B cell (primary cell): ENCODE results near the gene SLC7A5. TPM values are rescaled to one million over a fixed set of nuclear protein-coding genes. Genes with fewer than 3 reads are reported as not detected.
A peak's percentile ranks its signal among the peaks of the same experiment; 100 is the strongest.

Experiments used
- ATAC-seq: fragments of 200-7000 bp; cut with Tn5 transposase; one replicate; pipeline ENCODE4 v1.10.0; 2021; ENCODE audit warnings: low read depth, mild to moderate bottlenecking, moderate number of reproducible peaks, moderate library complexity
- CTCF ChIA-PET: fragments of 350-600 bp; sonication (Branson Sonifier 250); formaldehyde crosslinking; loops from one replicate; lab custom pipeline; 2021; ENCODE audit warnings: antibody characterized with exemption, inconsistent platforms; lab: Charles Lee
- POLR2A ChIA-PET: fragments of 350-600 bp; sonication (Branson Sonifier 250); formaldehyde crosslinking; loops from one replicate; lab custom pipeline; 2021; ENCODE audit warnings: antibody characterized with exemption; lab: Charles Lee
- DNase-seq: peaks from one replicate; pipeline ENCODE4 v3.0.0; 2013
- H2AFZ ChIP-seq: 2 replicates; pipeline ENCODE4 v1.6.1; 2012; ENCODE audit warnings: mild to moderate bottlenecking, low read depth, low read length; ENCODE audit not compliant: insufficient read depth, poor library complexity, severe bottlenecking
- H3K27ac ChIP-seq, 2 donors: 1 replicate in 1 of 2; 2 replicates in 1 of 2; pipeline ENCODE4 v1.5.1; 2012 to 2013; ENCODE audit warnings: low read length in 2 of 2, mild to moderate bottlenecking in 2 of 2, moderate library complexity in 1 of 2
- H3K27me3 ChIP-seq, 4 experiments: fragments of 200-600 bp in 1 of 4; sonication (generic) in 1 of 4; replicated peaks in 1 of 4; 1 replicate in 2 of 4; 2 replicates in 2 of 4; pipeline versions ENCODE4 v1.6.1 to v1.7.0; 2013 to 2016; ENCODE audit warnings: low read length in 3 of 4, mild to moderate bottlenecking in 2 of 4, mixed read lengths in 1 of 4, moderate library complexity in 1 of 4; ENCODE audit not compliant: insufficient read depth in 4 of 4, control insufficient read depth in 3 of 4; ENCODE audit errors: control extremely low read depth in 1 of 4
- H3K36me3 ChIP-seq, 2 experiments: replicated peaks in 1 of 2; 1 replicate in 1 of 2; 2 replicates in 1 of 2; pipeline versions ENCODE4 v1.6.1 to v1.7.1; 2013; ENCODE audit warnings: low read length in 1 of 2; ENCODE audit not compliant: insufficient read depth in 2 of 2, control insufficient read depth in 1 of 2; ENCODE audit errors: control extremely low read depth in 1 of 2, extremely low read depth in 1 of 2
- H3K4me1 ChIP-seq, 2 donors: fragments of 200-600 bp in 1 of 2; sonication (generic) in 1 of 2; 1 replicate in 1 of 2; 2 replicates in 1 of 2; pipeline versions ENCODE4 v1.5.1 to v1.6.1; 2013 to 2017; ENCODE audit warnings: low read length in 2 of 2; ENCODE audit not compliant: control insufficient read depth in 2 of 2, insufficient read depth in 2 of 2
- H3K4me2 ChIP-seq: replicated peaks from 2 replicates; pipeline ENCODE3; 2012; ENCODE audit warnings: mild to moderate bottlenecking, low read depth, low read length; ENCODE audit not compliant: poor library complexity, severe bottlenecking
- H3K4me3 ChIP-seq, 5 experiments: fragments of 200-600 bp in 1 of 5; sonication (generic) in 1 of 5; 1 replicate in 3 of 5; 2 replicates in 2 of 5; pipeline versions ENCODE4 v1.5.1 to v1.7.0; 2011 to 2016; ENCODE audit warnings: low read length in 4 of 5, mild to moderate bottlenecking in 4 of 5, low read depth in 2 of 5, control low read depth in 1 of 5, moderate library complexity in 1 of 5; ENCODE audit not compliant: insufficient read depth in 1 of 5; ENCODE audit errors: control extremely low read depth in 1 of 5, extremely low read depth in 1 of 5
- H3K79me2 ChIP-seq: fragments of 200-600 bp; sonication (generic); one replicate; pipeline ENCODE4 v1.6.0; 2016; ENCODE audit warnings: low read length; ENCODE audit not compliant: control insufficient read depth, insufficient read depth
- H3K9ac ChIP-seq: fragments of 200-600 bp; sonication (generic); 2 replicates; pipeline ENCODE4 v1.6.1; 2017; ENCODE audit warnings: mild to moderate bottlenecking, low read length, moderate library complexity
- H3K9me3 ChIP-seq, 3 donors: one replicate each; pipeline versions ENCODE4 v1.6.1 to v1.7.1; 2013; ENCODE audit warnings: low read length in 2 of 3; ENCODE audit not compliant: control insufficient read depth in 2 of 3, insufficient read depth in 1 of 3; ENCODE audit errors: control extremely low read depth in 1 of 3
- H4K20me1 ChIP-seq: 2 replicates; pipeline ENCODE4 v1.6.0; 2012; ENCODE audit warnings: mild to moderate bottlenecking, low read length; ENCODE audit not compliant: insufficient read depth, control insufficient read depth, poor library complexity, severe bottlenecking
- H3K27ac Mint-ChIP-seq: one replicate; pipeline ENCODE4 v1.8.0; 2021; ENCODE audit warnings: mixed read lengths
- H3K27me3 Mint-ChIP-seq: one replicate; pipeline ENCODE4 v1.8.0; 2021; ENCODE audit warnings: mixed read lengths
- H3K4me1 Mint-ChIP-seq: one replicate; pipeline ENCODE4 v1.8.0; 2021; ENCODE audit warnings: mixed read lengths
- H3K4me3 Mint-ChIP-seq: one replicate; pipeline ENCODE4 v1.8.0; 2021; ENCODE audit warnings: mixed read lengths
- H3K9me3 Mint-ChIP-seq: one replicate; pipeline ENCODE4 v1.8.0; 2022; ENCODE audit warnings: mixed read lengths; ENCODE audit not compliant: insufficient read depth
- CTCF ChIP-seq: fragments of 200-600 bp; IDR thresholded peaks from one replicate; pipeline ENCODE4 v1.8.0; 2022; ENCODE audit warnings: antibody characterized with exemption, mild to moderate bottlenecking
- EZH2 ChIP-seq: IDR thresholded peaks from 2 replicates; pipeline ENCODE4 v1.6.1; 2012; ENCODE audit warnings: borderline replicate concordance, low read depth, mild to moderate bottlenecking, moderate library complexity, low read length; ENCODE audit not compliant: insufficient read depth, poor library complexity, severe bottlenecking
- WGBS: methylation state at CpG from one replicate; pipeline ENCODE4 v1.1.5; 2013; ENCODE audit warnings: missing lambda C conversion rate; ENCODE audit not compliant: insufficient coverage; 5-methylcytosine and 5-hydroxymethylcytosine counted together
- intact Hi-C: fragments of 100-400 bp; cut with micrococcal nuclease; formaldehyde crosslinking; loops from one replicate; pipeline ENCODE4 v1.10.0; 2022
- polyA plus RNA-seq: library from polyadenylated mRNA; depleted of rRNA; stranded (reverse); fragments of >200 nt; gene quantifications from 2 replicates; pipeline ENCODE4 v1.2.3, GENCODE V29; 2012
- total RNA-seq, 2 donors: library from RNA; stranded (reverse); fragments of 120-200 nt in 1 of 2; gene quantifications; 1 replicate in 1 of 2; 2 replicates in 1 of 2; pipeline versions ENCODE4 v1.2.3 to v1.2.4, GENCODE V29; 2013 to 2022

The SLC7A5 gene
- total and polyA plus RNA-seq, 2 donors (not counting 1 experiment from before 2014, with no cell fraction given) = 2.5 to 20.9 TPM

- POLR2A ChIA-PET = interaction anchor here (2.1 kb wide), 1 partner anchor 23 kb away, joined by 6 read pairs; no protein-coding TSS in a partner anchor
- 69% methylated on average over 10 of the region's 16 CpGs for WGBS
These were observed 35.8 kb downstream of the SLC7A5 start for GRCh38 chr16:87833548-87833947.

More at GRCh38 chr16:87833548-87833947, 35.8 kb downstream of the SLC7A5 start:
- H3K27ac ChIP-seq = peak overlapping the region in 1 of 2 donors; percentile 22
- H3K79me2 ChIP-seq = no peaks in the 10 kb centered on the region
- peak overlapping the region; percentile 47 for H2AFZ ChIP-seq
- no peak for TF ChIP-seq CTCF
- no peak for TF ChIP-seq EZH2
- H3K9me3 Mint-ChIP-seq = no peaks in the 10 kb centered on the region
- peaks cover 14% of the 10 kb centered on the region for H3K4me1 Mint-ChIP-seq
- peak overlapping the region; percentile 45 for H3K4me3 Mint-ChIP-seq
- peaks cover 0 to 9% of the 10 kb centered on the region in 2 experiments for H3K36me3 ChIP-seq
- H3K27ac Mint-ChIP-seq = no peak overlapping the region
- H3K9ac ChIP-seq = no peak overlapping the region
- ATAC-seq (no peak), DNase-seq (no peak)
- CTCF ChIA-PET = interaction anchor here (1.5 to 3.6 kb wide), 3 partner anchors 16 to 54 kb away, joined by 9 to 16 read pairs (median 11); no protein-coding TSS in a partner anchor
- H3K4me1 ChIP-seq = peaks cover 3 to 22% of the 10 kb centered on the region in 2 donors
- H3K4me2 ChIP-seq = peak overlapping the region; percentile 63
- intact Hi-C loops = loop anchor here (1.0 kb wide), 1 partner anchor 23 kb away; no protein-coding TSS in a partner anchor
- H4K20me1 ChIP-seq = no peaks in the 10 kb centered on the region
- no peaks in the 10 kb centered on the region for H3K27me3 ChIP-seq
- H3K27me3 Mint-ChIP-seq = no peaks in the 10 kb centered on the region
- H3K9me3 ChIP-seq = no peaks in the 10 kb centered on the region
- no peak overlapping the region for H3K4me3 ChIP-seq
